HG03103 (cell line): ENCODE data around the gene NAT14.

Source experiments
- ATAC-seq: cut with Tn5 transposase; IDR thresholded peaks from one replicate; pipeline ENCODE4 v1.9.1; 2021; ENCODE audit warnings: low read depth; ENCODE audit not compliant: unreplicated experiment

NAT14 gene

GRCh38 chr19:55467236-55468053 lies 17.5 kb upstream of the NAT14 start:
- ATAC-seq: no peak

- ATAC-seq: no peak
Measured at GRCh38 chr19:55468054-55468393, 17.0 kb upstream of the NAT14 start.

GRCh38 chr19:55471266-55471665 lies 13.7 kb upstream of the NAT14 start:
- ATAC-seq: no peak

- ATAC-seq: no peak
Measured at GRCh38 chr19:55472463-55472862, 12.5 kb upstream of the NAT14 start.

GRCh38 chr19:55473225-55474012 lies 11.6 kb upstream of the NAT14 start:
- no peak for ATAC-seq

- ATAC-seq: no peak
Measured at GRCh38 chr19:55474269-55475265, 10.4 kb upstream of the NAT14 start.

- peak; percentile 91 for ATAC-seq
Measured at GRCh38 chr19:55476100-55476775, 8.8 kb upstream of the NAT14 start, which contains the start of gene ZNF628. TSS of gene ZNF628 (plus strand) at chr19:55476617. CDS start at chr19:55479911, 3,294 bp downstream.

- ATAC-seq: no peak
Measured at GRCh38 chr19:55477905-55478304, 7.1 kb upstream of the NAT14 start.

GRCh38 chr19:55478364-55478763 lies 6.6 kb upstream of the NAT14 start:
- no peak for ATAC-seq

GRCh38 chr19:55479045-55479444 lies 5.9 kb upstream of the NAT14 start:
- ATAC-seq: no peak

- no peak for ATAC-seq
Measured at GRCh38 chr19:55479451-55480230, 5.3 kb upstream of the NAT14 start.

- ATAC-seq: no peak
Measured at GRCh38 chr19:55481148-55481793, 3.7 kb upstream of the NAT14 start.

- no peak for ATAC-seq
Measured at GRCh38 chr19:55481794-55482155, 3.2 kb upstream of the NAT14 start.

- no peak for ATAC-seq
Measured at GRCh38 chr19:55482156-55482961, 2.6 kb upstream of the NAT14 start.

- no peak for ATAC-seq
Measured at GRCh38 chr19:55482967-55483705, 1.9 kb upstream of the NAT14 start.

- no peak for ATAC-seq
Measured at GRCh38 chr19:55483706-55484592, 1.0 kb upstream of the NAT14 start.
